HCT116 (cell line): Measurements from ENCODE around the gene ARHGAP33.

Source experiments
- CEBPB ChIP-seq: IDR thresholded peaks from 2 replicates; pipeline ENCODE4 v1.6.1; 2012; ENCODE audit warnings: low read depth
- EZH2 ChIP-seq: fragments of 200-600 bp; sonication (generic); IDR thresholded peaks from 2 replicates; pipeline ENCODE4 v1.6.1; 2017; ENCODE audit warnings: antibody characterized with exemption, mixed run types
- EZH2phosphoT487 ChIP-seq: fragments of 200-600 bp; IDR thresholded peaks from 2 replicates; pipeline ENCODE4 v1.6.1; 2018; ENCODE audit warnings: antibody characterized with exemption, borderline replicate concordance
- JUND ChIP-seq: IDR thresholded peaks from 2 replicates; pipeline ENCODE4 v1.6.1; 2012
- POLR2A ChIP-seq: IDR thresholded peaks from 2 replicates; pipeline ENCODE4 v1.7.0; 2011; ENCODE audit warnings: borderline replicate concordance; ENCODE audit not compliant: insufficient read depth, insufficient read length; ENCODE audit errors: extremely low read depth
- POLR2AphosphoS5 ChIP-seq: IDR thresholded peaks from 2 replicates; pipeline ENCODE4 v1.6.1; 2011; ENCODE audit warnings: mild to moderate bottlenecking, low read depth, low read length, moderate library complexity
- RAD21 ChIP-seq: IDR thresholded peaks from 2 replicates; pipeline ENCODE4 v1.6.1; 2012; ENCODE audit warnings: low read depth, mild to moderate bottlenecking
- SIN3A ChIP-seq: IDR thresholded peaks from 2 replicates; pipeline ENCODE4 v1.6.1; 2012; ENCODE audit warnings: low read depth
- SP1 ChIP-seq: IDR thresholded peaks from 2 replicates; pipeline ENCODE4 v1.6.1; 2012; ENCODE audit warnings: low read depth
- YY1 ChIP-seq: IDR thresholded peaks from 2 replicates; pipeline ENCODE4 v1.6.1; 2011; ENCODE audit warnings: low read length, low read depth, moderate library complexity, mild to moderate bottlenecking; ENCODE audit not compliant: insufficient replicate concordance; ENCODE audit errors: extremely low read depth
- TF ChIP-seq, protein P1 (sequence below), 3 experiments: fragments of 200-600 bp in 1 of 3; sonication (generic) in 1 of 3; IDR thresholded peaks in 2 of 3; conservative IDR thresholded peaks in 1 of 3; 2 replicates each; pipeline ENCODE4 v1.5.1; 2012 to 2017; ENCODE audit warnings: low read depth in 2 of 3, low read length in 2 of 3, antibody characterized with exemption in 1 of 3, borderline replicate concordance in 1 of 3, control low read depth in 1 of 3, mild to moderate bottlenecking in 1 of 3, mixed read lengths in 1 of 3, mixed run types in 1 of 3, moderate library complexity in 1 of 3; ENCODE audit not compliant: insufficient read depth in 1 of 3
- TF ChIP-seq, protein P2 (sequence below): IDR thresholded peaks from 2 replicates; pipeline ENCODE4 v1.6.1; 2011; ENCODE audit warnings: mild to moderate bottlenecking, low read length, moderate library complexity; ENCODE audit not compliant: insufficient replicate concordance; ENCODE audit errors: extremely low read depth
- TF ChIP-seq, protein P3 (sequence below): IDR thresholded peaks from 2 replicates; pipeline ENCODE4 v1.6.1; 2012; ENCODE audit warnings: low read depth

DNA sequence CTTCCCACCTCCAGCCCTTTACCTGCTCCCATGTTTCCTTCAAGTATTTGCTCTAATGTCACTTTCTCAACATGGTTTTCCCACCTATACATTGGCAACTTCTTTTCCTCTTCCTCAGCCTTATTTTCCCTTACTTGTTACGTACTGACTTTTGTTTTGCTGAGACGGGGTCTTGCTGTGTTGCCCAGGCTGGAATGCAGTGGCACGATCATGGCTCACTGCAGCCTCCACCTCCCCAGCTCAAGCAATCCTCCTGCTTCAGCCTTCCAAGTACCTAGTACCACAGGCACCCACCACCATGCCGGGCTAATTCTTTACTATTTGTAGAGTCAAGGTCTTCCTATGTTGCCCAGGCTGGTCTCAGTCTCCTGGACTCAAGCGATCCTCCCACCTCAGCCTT, 32.3 kb downstream of the ARHGAP33 start:
- TF ChIP-seq, protein P1, sequence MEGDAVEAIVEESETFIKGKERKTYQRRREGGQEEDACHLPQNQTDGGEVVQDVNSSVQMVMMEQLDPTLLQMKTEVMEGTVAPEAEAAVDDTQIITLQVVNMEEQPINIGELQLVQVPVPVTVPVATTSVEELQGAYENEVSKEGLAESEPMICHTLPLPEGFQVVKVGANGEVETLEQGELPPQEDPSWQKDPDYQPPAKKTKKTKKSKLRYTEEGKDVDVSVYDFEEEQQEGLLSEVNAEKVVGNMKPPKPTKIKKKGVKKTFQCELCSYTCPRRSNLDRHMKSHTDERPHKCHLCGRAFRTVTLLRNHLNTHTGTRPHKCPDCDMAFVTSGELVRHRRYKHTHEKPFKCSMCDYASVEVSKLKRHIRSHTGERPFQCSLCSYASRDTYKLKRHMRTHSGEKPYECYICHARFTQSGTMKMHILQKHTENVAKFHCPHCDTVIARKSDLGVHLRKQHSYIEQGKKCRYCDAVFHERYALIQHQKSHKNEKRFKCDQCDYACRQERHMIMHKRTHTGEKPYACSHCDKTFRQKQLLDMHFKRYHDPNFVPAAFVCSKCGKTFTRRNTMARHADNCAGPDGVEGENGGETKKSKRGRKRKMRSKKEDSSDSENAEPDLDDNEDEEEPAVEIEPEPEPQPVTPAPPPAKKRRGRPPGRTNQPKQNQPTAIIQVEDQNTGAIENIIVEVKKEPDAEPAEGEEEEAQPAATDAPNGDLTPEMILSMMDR (IDR thresholded peaks at IDR 0.05 in 2 of 3, conservative IDR thresholded peaks at IDR 0.05 in 1 of 3; ENCODE audit: borderline replicate concordance in 1 of 3, insufficient read depth in 1 of 3, low read depth in 2 of 3, low read length in 2 of 3), result no peak
- no peak for TF ChIP-seq EZH2
- no peak for TF ChIP-seq SIN3A
- TF ChIP-seq EZH2phosphoT487, result no peak
- no peak for TF ChIP-seq RAD21
- no peak for TF ChIP-seq SP1
- TF ChIP-seq POLR2AphosphoS5, result no peak
- no peak for TF ChIP-seq POLR2A
- TF ChIP-seq JUND, result no peak
- TF ChIP-seq YY1, result no peak
- TF ChIP-seq, protein P2, sequence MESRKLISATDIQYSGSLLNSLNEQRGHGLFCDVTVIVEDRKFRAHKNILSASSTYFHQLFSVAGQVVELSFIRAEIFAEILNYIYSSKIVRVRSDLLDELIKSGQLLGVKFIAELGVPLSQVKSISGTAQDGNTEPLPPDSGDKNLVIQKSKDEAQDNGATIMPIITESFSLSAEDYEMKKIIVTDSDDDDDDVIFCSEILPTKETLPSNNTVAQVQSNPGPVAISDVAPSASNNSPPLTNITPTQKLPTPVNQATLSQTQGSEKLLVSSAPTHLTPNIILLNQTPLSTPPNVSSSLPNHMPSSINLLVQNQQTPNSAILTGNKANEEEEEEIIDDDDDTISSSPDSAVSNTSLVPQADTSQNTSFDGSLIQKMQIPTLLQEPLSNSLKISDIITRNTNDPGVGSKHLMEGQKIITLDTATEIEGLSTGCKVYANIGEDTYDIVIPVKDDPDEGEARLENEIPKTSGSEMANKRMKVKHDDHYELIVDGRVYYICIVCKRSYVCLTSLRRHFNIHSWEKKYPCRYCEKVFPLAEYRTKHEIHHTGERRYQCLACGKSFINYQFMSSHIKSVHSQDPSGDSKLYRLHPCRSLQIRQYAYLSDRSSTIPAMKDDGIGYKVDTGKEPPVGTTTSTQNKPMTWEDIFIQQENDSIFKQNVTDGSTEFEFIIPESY, result no peak
- no peak for TF ChIP-seq CEBPB
- TF ChIP-seq, protein P3, sequence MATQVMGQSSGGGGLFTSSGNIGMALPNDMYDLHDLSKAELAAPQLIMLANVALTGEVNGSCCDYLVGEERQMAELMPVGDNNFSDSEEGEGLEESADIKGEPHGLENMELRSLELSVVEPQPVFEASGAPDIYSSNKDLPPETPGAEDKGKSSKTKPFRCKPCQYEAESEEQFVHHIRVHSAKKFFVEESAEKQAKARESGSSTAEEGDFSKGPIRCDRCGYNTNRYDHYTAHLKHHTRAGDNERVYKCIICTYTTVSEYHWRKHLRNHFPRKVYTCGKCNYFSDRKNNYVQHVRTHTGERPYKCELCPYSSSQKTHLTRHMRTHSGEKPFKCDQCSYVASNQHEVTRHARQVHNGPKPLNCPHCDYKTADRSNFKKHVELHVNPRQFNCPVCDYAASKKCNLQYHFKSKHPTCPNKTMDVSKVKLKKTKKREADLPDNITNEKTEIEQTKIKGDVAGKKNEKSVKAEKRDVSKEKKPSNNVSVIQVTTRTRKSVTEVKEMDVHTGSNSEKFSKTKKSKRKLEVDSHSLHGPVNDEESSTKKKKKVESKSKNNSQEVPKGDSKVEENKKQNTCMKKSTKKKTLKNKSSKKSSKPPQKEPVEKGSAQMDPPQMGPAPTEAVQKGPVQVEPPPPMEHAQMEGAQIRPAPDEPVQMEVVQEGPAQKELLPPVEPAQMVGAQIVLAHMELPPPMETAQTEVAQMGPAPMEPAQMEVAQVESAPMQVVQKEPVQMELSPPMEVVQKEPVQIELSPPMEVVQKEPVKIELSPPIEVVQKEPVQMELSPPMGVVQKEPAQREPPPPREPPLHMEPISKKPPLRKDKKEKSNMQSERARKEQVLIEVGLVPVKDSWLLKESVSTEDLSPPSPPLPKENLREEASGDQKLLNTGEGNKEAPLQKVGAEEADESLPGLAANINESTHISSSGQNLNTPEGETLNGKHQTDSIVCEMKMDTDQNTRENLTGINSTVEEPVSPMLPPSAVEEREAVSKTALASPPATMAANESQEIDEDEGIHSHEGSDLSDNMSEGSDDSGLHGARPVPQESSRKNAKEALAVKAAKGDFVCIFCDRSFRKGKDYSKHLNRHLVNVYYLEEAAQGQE, result no peak
